GM10266 (cell line): ENCODE measurements around the gene KDM1A.

Experiments used
- DNase-seq: peaks from one replicate; pipeline ENCODE4 v3.0.0; 2012; ENCODE audit errors: extremely low spot score
- CTCF ChIP-seq: IDR thresholded peaks from 2 replicates; pipeline ENCODE4 v1.5.1; 2012; ENCODE audit warnings: mild to moderate bottlenecking, low read depth; ENCODE audit not compliant: control insufficient read depth, insufficient read depth; ENCODE audit errors: missing control alignments

Gene KDM1A

GRCh38 chr1:23122796-23123195 is 103.5 kb downstream of the KDM1A start:
- no peak for DNase-seq
- no peak for TF ChIP-seq CTCF

GRCh38 chr1:23123528-23123927 is 104.3 kb downstream of the KDM1A start:
- no peak for DNase-seq
- TF ChIP-seq CTCF, result no peak

GRCh38 chr1:23124259-23125026 is 105.2 kb downstream of the KDM1A start:
- no peak for TF ChIP-seq CTCF
- DNase-seq, result no peak

- no peak for DNase-seq
- TF ChIP-seq CTCF, result no peak
These were observed 106.2 kb downstream of the KDM1A start for GRCh38 chr1:23125489-23125888.

GRCh38 chr1:23126200-23126599 is 106.9 kb downstream of the KDM1A start:
- DNase-seq, result no peak
- TF ChIP-seq CTCF, result no peak

- no peak for DNase-seq
- TF ChIP-seq CTCF, result no peak
These were observed 107.5 kb downstream of the KDM1A start for GRCh38 chr1:23126801-23127200.

- DNase-seq, result no peak
- TF ChIP-seq CTCF, result no peak
These were observed 110.6 kb downstream of the KDM1A start for GRCh38 chr1:23129846-23130245.
